ENCODE measurements around the gene RMND5B.

GRCh38 chr5:178131446-178131996 lies 707 bp downstream of the RMND5B start:
- no peak for TF ChIP-seq POLR2A (IDR thresholded peaks at IDR 0.05)
- no peak for TF ChIP-seq CTCF (IDR thresholded peaks at IDR 0.05)
- TF ChIP-seq POLR2AphosphoS5 (IDR thresholded peaks at IDR 0.05): no peak

Data from stomach (tissue), 4 donors.